Renal cortex interstitium (tissue), 3 donors: ENCODE data around the gene UROD. TPM values are rescaled to one million over a fixed set of nuclear protein-coding genes. Genes with fewer than 3 reads are reported as not detected.

Experiments
- polyA plus RNA-seq, 3 donors: library from polyadenylated mRNA; unstranded; fragments of 120-200 nt; gene quantifications; one replicate each; pipeline ENCODE4 v1.2.1, GENCODE V29; 2013; ENCODE audit not compliant: insufficient read length in 3 of 3

The UROD gene
- polyA plus RNA-seq, 3 donors, result 102 to 106 (median 105) TPM

Other genes starting within 250 kb of the UROD start
- gene RPS8, start 236.7 kb upstream of the UROD start, polyA plus RNA-seq, result 1,000 to 10,000 TPM; 2,233 to 2,482 (median 2,364) TPM
- under 1 TPM; 0.37 to 0.67 (median 0.65) TPM for gene BEST4, start 224.1 kb upstream of the UROD start, polyA plus RNA-seq
- 1 to 10 TPM; 5.9 to 8.0 (median 7.7) TPM for gene PLK3, start 211.9 kb upstream of the UROD start, polyA plus RNA-seq
- under 1 TPM in 2 of 3 donors, not detected in 1; 0.24 to 0.39 TPM for gene DYNLT4, start 204.9 kb upstream of the UROD start, polyA plus RNA-seq
- 10 to 100 TPM; 12.7 to 25.7 (median 12.7) TPM for gene BTBD19, start 203.7 kb upstream of the UROD start, polyA plus RNA-seq
- 1 to 10 TPM; 3.8 to 6.6 (median 5.5) TPM for gene PTCH2, start 169.0 kb upstream of the UROD start, polyA plus RNA-seq
- 10 to 100 TPM; 28.2 to 34.5 (median 34.2) TPM for gene EIF2B3, start 25.7 kb upstream of the UROD start, polyA plus RNA-seq
- 10 to 100 TPM; 32.2 to 35.2 (median 32.3) TPM for gene HECTD3, start 930 bp upstream of the UROD start, polyA plus RNA-seq
- gene ZSWIM5, start 194.4 kb downstream of the UROD start, polyA plus RNA-seq, result 1 to 10 TPM; 6.5 to 7.1 (median 6.7) TPM